BJ (cell line): ENCODE results near the gene C20orf141. TPM values are rescaled to one million over a fixed set of nuclear protein-coding genes. Genes with fewer than 3 reads are reported as not detected.
"Not testable (repeated sequence)": the region's sequence is repeated elsewhere in the genome, so short reads cannot be mapped to it uniquely, and the experiment has no call there.

Experiments
- CTCF ChIA-PET: fragments of 350-600 bp; formaldehyde crosslinking; extraction: SDS; loops from one replicate; lab custom pipeline; 2021; ENCODE audit warnings: antibody characterized with exemption, inconsistent platforms; lab: Yijun Ruan, JAX
- POLR2A ChIA-PET: fragments of 300-600 bp; sonication (Branson Sonifier 250); formaldehyde crosslinking; extraction: SDS; loops from one replicate; lab custom pipeline; 2021; ENCODE audit warnings: antibody characterized with exemption; lab: Charles Lee
- DNase-seq: peaks from one replicate; pipeline ENCODE4 v3.0.0-alpha.2; 2011; ENCODE audit warnings: low read depth
- H3K27me3 ChIP-seq: 2 replicates; pipeline ENCODE4 v1.6.0; 2011; ENCODE audit warnings: low read length; ENCODE audit not compliant: control insufficient read depth, insufficient read depth
- H3K36me3 ChIP-seq: 2 replicates; pipeline ENCODE4 v1.5.1; 2011; ENCODE audit warnings: low read length; ENCODE audit not compliant: control insufficient read depth, insufficient read depth
- H3K4me3 ChIP-seq: 2 replicates; pipeline ENCODE4 v1.5.1; 2011; ENCODE audit warnings: low read depth, mild to moderate bottlenecking, control low read depth, low read length
- polyA plus RNA-seq: library from polyadenylated mRNA; depleted of rRNA; stranded (reverse); fragments of >200 nt; gene quantifications from 2 replicates; pipeline ENCODE4 v1.2.3, GENCODE V29; 2011
- TF ChIP-seq, protein P1 (sequence below): IDR thresholded peaks from 2 replicates; pipeline ENCODE4 v1.5.1; 2011; ENCODE audit warnings: low read depth, mild to moderate bottlenecking, control low read depth, inconsistent platforms, low read length, moderate library complexity; ENCODE audit not compliant: insufficient read depth

The C20orf141 gene
- polyA plus RNA-seq, 1 experiment, result 0.12 TPM

DNA sequence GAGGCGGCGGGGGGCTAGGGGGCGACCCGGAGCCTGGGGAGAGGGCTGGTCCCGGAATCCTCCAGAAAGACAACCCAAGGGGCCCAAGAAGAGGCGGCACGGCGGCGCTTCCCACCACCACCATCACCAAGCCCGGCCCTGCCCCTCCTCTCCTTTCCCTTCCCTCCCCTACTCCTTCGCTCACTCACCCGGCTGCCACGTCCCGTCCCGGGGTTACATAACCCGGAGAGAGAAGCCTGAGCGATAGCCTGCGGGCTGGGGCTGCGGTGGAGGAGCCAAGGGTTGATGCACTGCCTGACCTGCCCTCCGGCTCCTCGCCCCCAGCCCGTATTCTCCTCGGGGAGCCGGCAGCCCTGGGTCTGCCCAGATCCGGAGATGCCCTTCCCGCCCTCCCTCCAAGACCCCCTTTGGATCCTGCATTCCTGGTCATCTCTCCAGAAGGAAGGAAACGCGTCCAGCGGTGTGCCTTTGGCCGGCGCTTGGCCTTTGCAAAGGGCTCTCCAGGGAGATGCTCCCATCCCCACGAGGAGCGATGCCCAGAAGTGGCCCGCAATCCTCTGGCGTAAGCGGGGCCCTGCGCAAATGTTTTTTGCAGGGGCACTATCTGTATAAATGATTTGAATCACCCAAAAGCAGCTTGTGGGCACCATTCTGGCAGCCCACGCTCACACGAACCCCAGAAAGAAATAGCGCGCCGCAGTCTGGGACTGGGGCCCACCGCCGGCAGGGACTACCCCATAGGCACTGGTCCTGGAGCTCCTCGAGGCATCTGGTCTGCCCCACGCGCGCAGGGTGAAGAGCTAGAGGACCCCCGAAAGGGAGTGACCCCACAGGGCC lies 9.7 kb upstream of the C20orf141 start:
- peaks cover 35% of the 10 kb centered on the region for H3K27me3 ChIP-seq
- CTCF ChIA-PET, result interaction anchor here (1.2 kb wide), 1 partner anchor 13 kb away, joined by 3 read pairs; no protein-coding TSS in a partner anchor
- TF ChIP-seq, protein P1, sequence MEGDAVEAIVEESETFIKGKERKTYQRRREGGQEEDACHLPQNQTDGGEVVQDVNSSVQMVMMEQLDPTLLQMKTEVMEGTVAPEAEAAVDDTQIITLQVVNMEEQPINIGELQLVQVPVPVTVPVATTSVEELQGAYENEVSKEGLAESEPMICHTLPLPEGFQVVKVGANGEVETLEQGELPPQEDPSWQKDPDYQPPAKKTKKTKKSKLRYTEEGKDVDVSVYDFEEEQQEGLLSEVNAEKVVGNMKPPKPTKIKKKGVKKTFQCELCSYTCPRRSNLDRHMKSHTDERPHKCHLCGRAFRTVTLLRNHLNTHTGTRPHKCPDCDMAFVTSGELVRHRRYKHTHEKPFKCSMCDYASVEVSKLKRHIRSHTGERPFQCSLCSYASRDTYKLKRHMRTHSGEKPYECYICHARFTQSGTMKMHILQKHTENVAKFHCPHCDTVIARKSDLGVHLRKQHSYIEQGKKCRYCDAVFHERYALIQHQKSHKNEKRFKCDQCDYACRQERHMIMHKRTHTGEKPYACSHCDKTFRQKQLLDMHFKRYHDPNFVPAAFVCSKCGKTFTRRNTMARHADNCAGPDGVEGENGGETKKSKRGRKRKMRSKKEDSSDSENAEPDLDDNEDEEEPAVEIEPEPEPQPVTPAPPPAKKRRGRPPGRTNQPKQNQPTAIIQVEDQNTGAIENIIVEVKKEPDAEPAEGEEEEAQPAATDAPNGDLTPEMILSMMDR, result no peak
- H3K4me3 ChIP-seq, result no peak overlapping the region
- POLR2A ChIA-PET, result no interaction called here
- no peaks in the 10 kb centered on the region for H3K36me3 ChIP-seq
- DNase-seq, result no peak

DNA sequence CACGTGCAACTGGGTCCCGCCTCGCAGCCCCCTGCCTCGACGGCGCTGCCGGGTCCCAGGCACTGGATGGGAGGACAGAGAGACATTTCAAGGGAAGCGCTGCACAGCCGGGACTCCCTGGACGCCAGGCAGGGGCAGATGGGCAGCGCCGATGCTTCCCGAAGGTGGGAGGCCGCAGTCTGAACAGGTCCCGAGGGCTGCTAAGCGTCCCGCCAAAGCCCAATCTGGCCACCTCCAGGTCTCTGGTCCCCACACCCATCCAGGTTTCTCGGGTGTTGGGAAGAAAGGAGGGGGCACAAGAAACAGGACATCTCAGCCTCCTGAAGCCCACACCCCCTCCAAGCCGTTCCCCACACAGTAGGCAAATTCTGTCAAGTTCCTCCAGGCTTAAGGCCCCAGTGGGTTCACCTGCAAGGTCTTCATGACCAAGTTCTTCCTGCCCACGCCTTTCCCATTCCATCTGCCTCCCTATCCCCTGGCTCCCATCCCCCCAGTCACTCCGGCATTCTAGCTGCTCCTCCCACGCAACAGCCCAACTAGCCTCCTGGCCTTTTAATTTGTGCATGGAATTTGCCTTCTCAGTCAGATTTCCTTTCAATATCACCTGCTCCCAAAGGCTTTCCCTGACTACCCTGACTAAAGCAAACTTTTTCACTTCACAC lies 9.0 kb upstream of the C20orf141 start:
- Histone ChIP-seq H3K27me3 (peaks cover 31% of the 10 kb centered on the region), H3K36me3 (no peaks in the 10 kb centered on the region), H3K4me3 (no peak overlapping the region)
- TF ChIP-seq, protein P1, result no peak
- no peak for DNase-seq
- CTCF ChIA-PET, result no interaction called here
- POLR2A ChIA-PET, result no interaction called here

DNA sequence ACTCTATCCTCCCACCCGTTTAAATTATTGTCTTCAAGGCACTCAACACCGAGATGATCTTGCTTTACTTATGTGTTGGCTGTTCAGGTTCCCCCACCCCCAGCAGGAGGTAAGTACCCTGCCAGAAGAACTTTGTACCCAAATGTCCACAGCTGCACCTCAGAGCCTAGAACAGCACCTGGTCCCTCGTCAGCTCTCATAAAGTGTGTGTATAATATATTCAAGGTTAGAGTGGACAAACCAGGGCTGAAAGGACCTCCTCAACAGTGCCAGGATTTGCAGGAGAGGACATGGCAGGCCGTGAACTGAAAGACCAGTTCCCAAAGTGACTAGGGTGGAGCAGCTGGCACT lies 8.5 kb upstream of the C20orf141 start:
- Histone ChIP-seq H3K4me3 (no peak overlapping the region), H3K36me3 (no peaks in the 10 kb centered on the region), H3K27me3 (peaks cover 26% of the 10 kb centered on the region)
- TF ChIP-seq, protein P1, result no peak
- POLR2A ChIA-PET, result no interaction called here
- DNase-seq, result no peak
- CTCF ChIA-PET, result no interaction called here

DNA sequence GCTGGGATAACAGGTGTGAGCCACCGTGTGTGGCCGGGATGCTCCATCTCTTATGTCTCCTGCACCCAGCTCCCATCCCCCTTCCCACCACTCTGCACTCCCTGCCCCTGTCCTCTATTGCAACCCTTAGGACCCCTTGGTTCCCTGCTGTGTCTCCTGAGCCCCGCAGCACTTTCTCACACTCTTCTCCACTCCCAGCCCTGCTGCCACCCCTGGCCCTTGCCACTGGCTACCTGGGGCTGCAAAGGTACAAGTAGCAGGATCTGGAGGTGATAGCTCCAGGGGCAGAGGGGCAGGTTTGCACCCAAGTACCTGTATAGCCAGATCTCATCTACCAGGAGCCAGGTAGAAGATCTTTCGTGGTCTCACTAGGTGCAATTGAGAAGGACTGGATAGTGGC lies 7.8 kb upstream of the C20orf141 start:
- Histone ChIP-seq H3K27me3 (peaks cover 22% of the 10 kb centered on the region), H3K4me3 (no peak overlapping the region), H3K36me3 (no peaks in the 10 kb centered on the region)
- POLR2A ChIA-PET, result no interaction called here
- CTCF ChIA-PET, result no interaction called here
- TF ChIP-seq, protein P1, result no peak
- DNase-seq, result no peak

DNA sequence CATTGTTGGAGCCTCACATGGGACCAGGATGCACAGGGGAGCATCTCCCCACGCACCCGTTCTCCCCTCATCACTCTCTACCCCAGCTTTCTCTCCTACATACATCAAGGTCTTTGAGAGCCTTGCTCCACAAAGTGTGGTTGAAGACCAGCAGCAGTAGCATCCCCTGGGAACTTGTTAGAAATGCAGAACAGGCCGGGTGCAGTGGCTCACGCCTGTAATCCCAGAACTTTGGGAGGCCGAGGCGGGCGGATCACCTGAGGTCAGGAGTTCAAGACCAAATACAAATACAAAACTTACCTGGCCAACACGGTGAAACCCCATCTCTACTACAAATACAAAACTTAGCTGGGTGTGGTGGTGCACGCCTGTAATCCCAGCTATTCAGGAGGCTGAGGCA lies 6.9 kb upstream of the C20orf141 start:
- CTCF ChIA-PET, result interaction anchor here (0.7 kb wide), 1 partner anchor 57 kb away, joined by 3 read pairs; no protein-coding TSS in a partner anchor
- POLR2A ChIA-PET, DNase-seq, H3K4me3 ChIP-seq, H3K36me3 ChIP-seq: not testable (repeated sequence)
- peaks cover 19% of the 10 kb centered on the region for H3K27me3 ChIP-seq
